ENCODE data around the gene SHOX. TPM values are rescaled to one million over a fixed set of nuclear protein-coding genes. Genes with fewer than 3 reads are reported as not detected.

The SHOX gene
- total and polyA plus RNA-seq, 2 donors = not detected

GRCh38 chrX:638482-639131 is 8.0 kb downstream of the SHOX start:
- no peak for DNase-seq (ENCODE audit: extremely low spot score)
- H3K4me1 ChIP-seq (ENCODE audit: insufficient read depth) = no peaks in the 10 kb centered on the region
- no peak overlapping the region for H3K4me3 ChIP-seq (ENCODE audit: low read depth, low read length)
- WGBS = 4% methylated on average over 18 of the region's 18 CpGs
- H3K36me3 ChIP-seq (ENCODE audit: insufficient read depth) = no peaks in the 10 kb centered on the region
- H3K27ac ChIP-seq (ENCODE audit: low read depth) = no peak overlapping the region

GRCh38 chrX:639151-639550 is 8.6 kb downstream of the SHOX start:
- no peak for DNase-seq (ENCODE audit: extremely low spot score)
- WGBS = 3% methylated on average over 9 of the region's 9 CpGs
- H3K4me1 ChIP-seq (ENCODE audit: insufficient read depth) = no peaks in the 10 kb centered on the region
- no peak overlapping the region for H3K4me3 ChIP-seq (ENCODE audit: low read depth, low read length)
- no peaks in the 10 kb centered on the region for H3K36me3 ChIP-seq (ENCODE audit: insufficient read depth)
- H3K27ac ChIP-seq (ENCODE audit: low read depth) = no peak overlapping the region

DNA sequence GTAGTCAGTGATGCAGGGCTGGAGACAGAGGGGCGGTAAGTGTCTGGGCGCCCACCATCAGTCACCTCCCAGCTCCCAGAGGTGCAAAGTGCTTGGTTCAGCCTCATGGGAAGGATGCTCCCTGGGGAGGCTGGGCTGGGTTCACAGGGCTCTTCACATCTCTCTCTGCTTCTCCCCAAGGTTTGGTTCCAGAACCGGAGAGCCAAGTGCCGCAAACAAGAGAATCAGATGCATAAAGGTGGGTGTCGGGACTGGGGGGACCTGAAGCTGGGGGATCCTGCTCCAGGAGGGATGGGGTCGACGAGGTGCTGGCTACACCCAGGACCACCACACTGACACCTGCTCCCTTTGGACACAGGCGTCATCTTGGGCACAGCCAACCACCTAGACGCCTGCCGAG is 10.1 kb downstream of the SHOX start:
- H3K4me3 ChIP-seq (ENCODE audit: low read depth, low read length) = no peak overlapping the region
- H3K36me3 ChIP-seq (ENCODE audit: insufficient read depth) = no peaks in the 10 kb centered on the region
- H3K4me1 ChIP-seq (ENCODE audit: insufficient read depth) = no peaks in the 10 kb centered on the region
- 11% methylated on average over 10 of the region's 10 CpGs for WGBS
- DNase-seq (ENCODE audit: extremely low spot score) = no peak
- no peak overlapping the region for H3K27ac ChIP-seq (ENCODE audit: low read depth)

DNA sequence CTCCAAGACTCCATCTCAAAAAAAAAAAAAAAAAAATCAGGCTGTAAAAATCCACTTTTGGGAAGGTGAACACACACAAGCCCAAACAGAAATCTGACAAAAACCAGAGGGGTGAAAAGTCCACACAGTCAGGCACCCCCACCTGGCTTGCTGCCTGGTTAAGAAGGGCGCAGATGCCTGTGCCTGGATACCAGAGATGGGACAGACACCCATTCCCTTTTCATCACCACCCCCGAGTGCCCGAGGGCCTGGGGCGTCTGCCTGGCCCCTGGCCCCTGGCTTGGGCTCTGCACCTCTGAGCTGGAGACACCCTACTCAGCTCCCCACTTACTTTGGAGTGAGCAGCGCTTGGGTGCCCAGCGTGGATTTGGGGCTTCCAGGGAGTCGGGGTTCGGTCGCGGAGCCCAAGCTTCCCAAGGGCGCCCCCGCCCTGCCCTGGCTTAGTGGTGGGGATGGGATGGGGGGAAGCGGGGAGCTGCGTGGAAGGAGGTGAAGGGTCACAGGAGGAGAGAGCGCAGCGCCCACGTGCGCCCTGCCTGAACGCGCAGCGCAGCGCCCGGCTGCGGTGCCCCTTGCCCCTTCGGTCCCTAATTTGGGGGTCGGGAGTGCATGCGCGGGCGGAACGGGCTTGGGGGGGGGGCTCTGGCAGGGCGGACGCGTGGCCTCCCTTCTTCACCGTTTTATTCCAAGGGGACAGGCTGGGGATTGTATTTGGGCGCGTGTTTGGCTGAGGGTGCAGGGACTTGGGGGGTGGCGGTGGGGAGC is 11.3 kb downstream of the SHOX start:
- no peak overlapping the region for H3K27ac ChIP-seq (ENCODE audit: low read depth)
- 3% methylated on average over 37 of the region's 37 CpGs for WGBS
- DNase-seq (ENCODE audit: extremely low spot score) = no peak

GRCh38 chrX:642436-643240 is 12.0 kb downstream of the SHOX start:
- no peaks in the 10 kb centered on the region for H3K4me1 ChIP-seq (ENCODE audit: insufficient read depth)
- H3K4me3 ChIP-seq (ENCODE audit: low read depth, low read length) = no peak overlapping the region
- no peak overlapping the region for H3K27ac ChIP-seq (ENCODE audit: low read depth)
- WGBS = 12% methylated on average over 24 of the region's 24 CpGs
- DNase-seq (ENCODE audit: extremely low spot score) = no peak
- no peaks in the 10 kb centered on the region for H3K36me3 ChIP-seq (ENCODE audit: insufficient read depth)

More for the DNA sequence above, 11.3 kb downstream of the SHOX start:
- Histone ChIP-seq H3K4me1 (ENCODE audit: insufficient read depth) (no peaks in the 10 kb centered on the region), H3K4me3 (ENCODE audit: low read depth, low read length) (no peak overlapping the region), H3K36me3 (ENCODE audit: insufficient read depth) (no peaks in the 10 kb centered on the region)

GRCh38 chrX:643241-643595 is 12.6 kb downstream of the SHOX start:
- Histone ChIP-seq H3K4me1 (ENCODE audit: insufficient read depth) (no peaks in the 10 kb centered on the region), H3K27ac (ENCODE audit: low read depth) (no peak overlapping the region), H3K4me3 (ENCODE audit: low read depth, low read length) (no peak overlapping the region), H3K36me3 (ENCODE audit: insufficient read depth) (no peaks in the 10 kb centered on the region)
- WGBS = 46% methylated on average over 7 of the region's 7 CpGs
- DNase-seq (ENCODE audit: extremely low spot score) = no peak

DNA sequence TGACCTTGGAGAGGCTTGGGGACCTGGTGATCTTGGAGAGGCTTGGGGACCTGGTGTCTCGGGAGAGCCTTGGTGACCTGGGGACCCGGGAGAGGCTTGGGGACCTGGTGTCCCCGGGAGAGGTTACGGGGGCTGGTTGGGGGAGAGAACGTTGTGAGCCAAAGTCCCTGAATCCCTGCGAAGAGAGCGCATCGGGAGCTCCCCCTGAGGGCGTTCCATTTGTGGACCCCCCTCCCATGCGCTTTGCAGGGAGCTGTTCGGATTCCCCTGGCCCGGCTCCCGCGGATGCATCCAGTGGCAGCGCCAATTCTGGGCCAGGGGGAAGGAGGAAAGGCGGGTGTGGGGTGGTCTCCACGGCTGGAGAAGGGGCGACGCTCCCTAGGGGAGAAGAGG is 13.3 kb downstream of the SHOX start:
- WGBS = 3% methylated on average over 19 of the region's 19 CpGs
- Histone ChIP-seq H3K4me1 (ENCODE audit: insufficient read depth) (no peaks in the 10 kb centered on the region), H3K4me3 (ENCODE audit: low read depth, low read length) (no peak overlapping the region), H3K27ac (ENCODE audit: low read depth) (no peak overlapping the region), H3K36me3 (ENCODE audit: insufficient read depth) (no peaks in the 10 kb centered on the region)
- no peak for DNase-seq (ENCODE audit: extremely low spot score)

DNA sequence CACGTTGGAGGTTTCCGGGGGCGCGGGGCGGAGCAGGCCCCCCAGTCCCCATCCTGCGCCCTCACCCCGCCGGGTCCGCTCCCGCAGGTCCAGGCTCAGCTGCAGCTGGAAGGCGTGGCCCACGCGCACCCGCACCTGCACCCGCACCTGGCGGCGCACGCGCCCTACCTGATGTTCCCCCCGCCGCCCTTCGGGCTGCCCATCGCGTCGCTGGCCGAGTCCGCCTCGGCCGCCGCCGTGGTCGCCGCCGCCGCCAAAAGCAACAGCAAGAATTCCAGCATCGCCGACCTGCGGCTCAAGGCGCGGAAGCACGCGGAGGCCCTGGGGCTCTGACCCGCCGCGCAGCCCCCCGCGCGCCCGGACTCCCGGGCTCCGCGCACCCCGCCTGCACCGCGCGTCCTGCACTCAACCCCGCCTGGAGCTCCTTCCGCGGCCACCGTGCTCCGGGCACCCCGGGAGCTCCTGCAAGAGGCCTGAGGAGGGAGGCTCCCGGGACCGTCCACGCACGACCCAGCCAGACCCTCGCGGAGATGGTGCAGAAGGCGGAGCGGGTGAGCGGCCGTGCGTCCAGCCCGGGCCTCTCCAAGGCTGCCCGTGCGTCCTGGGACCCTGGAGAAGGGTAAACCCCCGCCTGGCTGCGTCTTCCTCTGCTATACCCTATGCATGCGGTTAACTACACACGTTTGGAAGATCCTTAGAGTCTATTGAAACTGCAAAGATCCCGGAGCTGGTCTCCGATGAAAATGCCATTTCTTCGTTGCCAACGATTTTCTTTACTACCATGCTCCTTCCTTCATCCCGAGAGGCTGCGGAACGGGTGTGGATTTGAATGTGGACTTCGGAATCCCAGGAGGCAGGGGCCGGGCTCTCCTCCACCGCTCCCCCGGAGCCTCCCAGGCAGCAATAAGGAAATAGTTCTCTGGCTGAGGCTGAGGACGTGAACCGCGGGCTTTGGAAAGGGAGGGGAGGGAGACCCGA is 14.0 kb downstream of the SHOX start:
- Histone ChIP-seq H3K36me3 (ENCODE audit: insufficient read depth) (no peaks in the 10 kb centered on the region), H3K4me3 (ENCODE audit: low read depth, low read length) (no peak overlapping the region), H3K4me1 (ENCODE audit: insufficient read depth) (no peaks in the 10 kb centered on the region), H3K27ac (ENCODE audit: low read depth) (no peak overlapping the region)
- DNase-seq (ENCODE audit: extremely low spot score) = no peak
- WGBS = 1% methylated on average over 95 of the region's 95 CpGs

DNA sequence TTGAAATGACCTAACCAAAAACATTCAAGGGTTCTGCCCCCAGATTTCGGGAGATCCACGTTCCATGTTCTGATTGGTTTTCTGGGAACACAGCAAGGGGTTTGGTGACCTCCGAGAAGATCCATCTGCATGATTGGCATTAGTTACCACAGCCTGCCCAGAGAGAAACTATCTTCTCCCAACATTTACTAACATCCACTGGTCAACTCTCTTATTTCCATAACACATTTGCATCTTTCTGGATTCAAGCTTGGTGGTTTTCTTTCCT is 15.6 kb downstream of the SHOX start:
- 37% methylated on average over 3 of the region's 3 CpGs for WGBS
- H3K4me3 ChIP-seq (ENCODE audit: low read depth, low read length) = no peak overlapping the region

DNA sequence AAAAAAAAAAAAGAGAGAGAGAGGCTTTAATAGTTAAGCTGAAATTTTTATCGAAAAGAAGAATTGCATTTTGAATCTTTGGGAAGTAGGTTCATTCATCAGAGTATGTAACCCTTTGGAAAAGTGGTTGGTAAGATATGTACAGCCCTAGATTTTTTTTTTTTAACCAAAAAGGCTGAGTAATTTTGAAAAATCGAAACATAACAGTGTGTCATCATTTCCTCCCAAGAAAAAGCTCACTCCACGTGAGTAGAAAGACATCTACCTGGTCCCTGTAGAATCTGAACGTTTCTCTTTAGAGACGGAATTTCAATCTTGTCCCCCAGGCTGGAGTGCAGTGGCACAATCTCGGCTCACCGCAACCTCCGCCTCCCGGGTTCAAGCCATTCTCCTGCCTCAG is 16.2 kb downstream of the SHOX start:
- no peak for DNase-seq (ENCODE audit: extremely low spot score)
- Histone ChIP-seq H3K36me3 (ENCODE audit: insufficient read depth) (no peaks in the 10 kb centered on the region), H3K27ac (ENCODE audit: low read depth) (no peak overlapping the region), H3K4me1 (ENCODE audit: insufficient read depth) (no peaks in the 10 kb centered on the region), H3K4me3 (ENCODE audit: low read depth, low read length) (no peak overlapping the region)
- 83% methylated on average over 9 of the region's 9 CpGs for WGBS

More for the DNA sequence above, 15.6 kb downstream of the SHOX start:
- no peak overlapping the region for H3K27ac ChIP-seq (ENCODE audit: low read depth)
- DNase-seq (ENCODE audit: extremely low spot score) = no peak
- no peaks in the 10 kb centered on the region for H3K36me3 ChIP-seq (ENCODE audit: insufficient read depth)
- H3K4me1 ChIP-seq (ENCODE audit: insufficient read depth) = no peaks in the 10 kb centered on the region

GRCh38 chrX:649166-649565 is 18.6 kb downstream of the SHOX start:
- no peak overlapping the region for H3K27ac ChIP-seq (ENCODE audit: low read depth)
- H3K36me3 ChIP-seq (ENCODE audit: insufficient read depth) = no peaks in the 10 kb centered on the region
- DNase-seq (ENCODE audit: extremely low spot score) = no peak
- 84% methylated on average over 15 of the region's 15 CpGs for WGBS
- no peaks in the 10 kb centered on the region for H3K4me1 ChIP-seq (ENCODE audit: insufficient read depth)
- H3K4me3 ChIP-seq (ENCODE audit: low read depth, low read length) = no peak overlapping the region

DNA sequence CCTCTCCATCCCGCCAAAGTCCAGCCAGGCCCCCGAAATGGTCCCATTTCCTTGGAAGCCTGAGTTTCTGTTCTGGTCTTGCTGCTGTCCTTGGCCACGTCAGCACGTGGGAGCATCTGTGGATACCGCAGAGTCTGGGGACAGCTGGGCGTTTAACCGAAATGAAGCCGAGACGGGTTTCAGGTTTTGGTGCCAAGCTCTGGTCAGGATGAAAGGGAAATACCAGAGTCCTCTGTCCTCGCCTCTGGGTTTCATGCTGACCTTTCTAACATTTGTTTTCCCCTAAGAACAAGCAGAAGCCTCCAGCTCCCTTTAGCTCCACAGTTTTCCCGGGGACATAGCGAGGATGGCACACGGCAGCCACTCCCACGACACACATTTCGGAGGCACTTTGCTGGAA is 19.7 kb downstream of the SHOX start:
- Histone ChIP-seq H3K4me1 (ENCODE audit: insufficient read depth) (no peaks in the 10 kb centered on the region), H3K36me3 (ENCODE audit: insufficient read depth) (no peaks in the 10 kb centered on the region), H3K4me3 (ENCODE audit: low read depth, low read length) (no peak overlapping the region), H3K27ac (ENCODE audit: low read depth) (no peak overlapping the region)
- 85% methylated on average over 15 of the region's 15 CpGs for WGBS
- DNase-seq (ENCODE audit: extremely low spot score) = no peak

DNA sequence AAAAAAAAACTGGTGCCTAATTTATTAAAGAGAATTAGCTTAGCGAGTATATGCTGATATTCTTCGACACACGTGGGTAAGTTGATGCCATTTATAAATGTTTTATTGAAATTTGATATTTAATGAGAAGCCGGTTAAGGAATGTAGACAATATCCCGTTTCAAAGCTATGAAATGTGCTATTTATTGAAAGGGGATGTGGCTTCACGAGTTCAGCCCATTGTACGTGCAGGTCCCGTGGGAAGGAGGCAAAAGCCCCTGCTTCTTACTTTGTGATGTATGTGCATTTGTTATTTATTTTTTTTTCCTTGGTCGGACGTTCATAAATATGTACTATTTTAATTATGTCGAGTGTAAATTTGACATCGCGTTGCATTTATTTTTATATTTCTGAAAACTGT is 20.2 kb downstream of the SHOX start:
- Histone ChIP-seq H3K27ac (ENCODE audit: low read depth) (no peak overlapping the region), H3K4me3 (ENCODE audit: low read depth, low read length) (no peak overlapping the region), H3K4me1 (ENCODE audit: insufficient read depth) (no peaks in the 10 kb centered on the region), H3K36me3 (ENCODE audit: insufficient read depth) (no peaks in the 10 kb centered on the region)
- 64% methylated on average over 13 of the region's 13 CpGs for WGBS
- DNase-seq (ENCODE audit: extremely low spot score) = no peak
